K562 (cell line): ENCODE data around the gene FBP2. TPM values are rescaled to one million over a fixed set of nuclear protein-coding genes. Genes with fewer than 3 reads are reported as not detected.

Source experiments
- ATAC-seq: fragments of 200-7000 bp; cut with Tn5 transposase; 3 replicates; pipeline ENCODE4 v1.9.1; 2020; ENCODE audit warnings: moderate library complexity
- BruUV-seq: library from RNA; stranded (reverse); fragments of 400-500 nt; replicated peaks from 2 replicates; lab custom pipeline; 2021; lab: Mats Ljungman, UMichigan
- CTCF ChIA-PET: fragments of 300-600 bp; formaldehyde crosslinking; extraction: SDS; loops from one replicate; lab custom pipeline; 2021; ENCODE audit warnings: low intra/inter-chr PET ratio; lab: Yijun Ruan, JAX
- POLR2A ChIA-PET: fragments of 300-600, 350-650 bp; sonication (Branson Sonifier 250); formaldehyde crosslinking; extraction: SDS; loops from one replicate; lab custom pipeline; 2021; ENCODE audit warnings: antibody characterized with exemption, inconsistent platforms; lab: Yijun Ruan, JAX
- DNase-seq, 4 experiments: peaks; one replicate each; pipeline versions ENCODE4 v3.0.0 to v3.0.0-alpha.2; 2011 to 2018; ENCODE audit warnings: low spot score in 3 of 4, mixed read lengths in 3 of 4; ENCODE audit errors: extremely low read depth in 1 of 4
- FAIRE-seq: peaks from 2 replicates; lab custom pipeline; 2011; peaks lifted over from hg19 to GRCh38; lab: Jason Lieb, UNC
- H2AFZ ChIP-seq: 2 replicates; pipeline ENCODE4 v1.6.0; 2011; ENCODE audit warnings: low read depth, low read length, control low read depth, inconsistent platforms
- H3K27ac ChIP-seq: fragments of 200-600 bp; 3 replicates; pipeline ENCODE4 v1.8.0; 2011; ENCODE audit warnings: low read depth, mild to moderate bottlenecking, control low read depth, inconsistent platforms, low read length, moderate library complexity, mixed read lengths; ENCODE audit errors: extremely low read depth
- H3K27me3 ChIP-seq, 2 experiments: fragments of 300-600 bp in 1 of 2; 2 replicates in 1 of 2; 3 replicates in 1 of 2; pipeline versions ENCODE4 v1.6.0 to v1.8.0; 2011; ENCODE audit warnings: inconsistent platforms in 2 of 2, low read length in 2 of 2, mild to moderate bottlenecking in 1 of 2, mixed read lengths in 1 of 2, moderate library complexity in 1 of 2; ENCODE audit not compliant: control insufficient read depth in 2 of 2, insufficient read depth in 2 of 2
- H3K36me3 ChIP-seq: fragments of 300-600 bp; 3 replicates; pipeline ENCODE4 v1.8.0; 2011; ENCODE audit warnings: mild to moderate bottlenecking, low read length, inconsistent platforms; ENCODE audit not compliant: control insufficient read depth, insufficient read depth
- H3K4me1 ChIP-seq, 2 experiments: fragments of 200-600 bp in 1 of 2; replicated peaks in 1 of 2; 2 replicates in 1 of 2; 3 replicates in 1 of 2; pipeline versions ENCODE4 v1.5.1 to v1.8.0; 2011; ENCODE audit warnings: inconsistent platforms in 2 of 2, low read length in 2 of 2, mild to moderate bottlenecking in 1 of 2, mixed read lengths in 1 of 2, moderate library complexity in 1 of 2; ENCODE audit not compliant: control insufficient read depth in 2 of 2, insufficient read depth in 2 of 2
- H3K4me2 ChIP-seq: 2 replicates; pipeline ENCODE4 v1.6.1; 2011; ENCODE audit warnings: low read length, control low read depth, inconsistent platforms, mixed read lengths; ENCODE audit not compliant: insufficient read depth
- H3K4me3 ChIP-seq: fragments of 200-600 bp; sonication (generic), shearing (Covaris generic); 2 replicates; pipeline ENCODE4 v1.5.1; 2016; ENCODE audit warnings: control low read depth, inconsistent platforms
- H3K79me2 ChIP-seq: fragments of 200-600 bp; 3 replicates; pipeline ENCODE4 v1.8.0; 2011; ENCODE audit warnings: low read length, inconsistent platforms; ENCODE audit not compliant: control insufficient read depth, insufficient read depth
- H3K9ac ChIP-seq, 2 experiments: 2 replicates each; pipeline versions ENCODE4 v1.6.0 to v1.6.1; 2011; ENCODE audit warnings: low read depth in 2 of 2, low read length in 2 of 2, control low read depth in 1 of 2, inconsistent platforms in 1 of 2, mild to moderate bottlenecking in 1 of 2, mixed read lengths in 1 of 2; ENCODE audit not compliant: insufficient read depth in 1 of 2
- H3K9me1 ChIP-seq: one replicate; pipeline ENCODE4 v1.6.0; 2011; ENCODE audit warnings: inconsistent platforms, mild to moderate bottlenecking, low read length, moderate library complexity; ENCODE audit not compliant: control insufficient read depth, insufficient read depth
- H3K9me3 ChIP-seq: replicated peaks from 2 replicates; pipeline ENCODE4 v1.5.1; 2011; ENCODE audit warnings: low read depth, low read length, inconsistent platforms; ENCODE audit not compliant: control insufficient read depth, insufficient read depth
- H4K20me1 ChIP-seq: replicated peaks from 2 replicates; pipeline ENCODE4 v1.6.1; 2011; ENCODE audit warnings: low read length, inconsistent platforms, mixed read lengths; ENCODE audit not compliant: control insufficient read depth, insufficient read depth
- BRD4 ChIP-seq: fragments of 200-600 bp; sonication (generic); IDR thresholded peaks from 2 replicates; pipeline ENCODE4 v1.6.1; 2017; ENCODE audit warnings: inconsistent platforms
- FOXJ3 ChIP-seq: sonication (generic); formaldehyde crosslinking; IDR thresholded peaks from 2 replicates; pipeline ENCODE4 v1.4.0; 2020; ENCODE audit warnings: mild to moderate bottlenecking, missing genetic modification reagents
- HMBOX1 ChIP-seq: sonication (generic); IDR thresholded peaks from 2 replicates; pipeline ENCODE4 v1.6.1; 2016
- HNRNPLL ChIP-seq: fragments of 200-400 bp; formaldehyde crosslinking; IDR thresholded peaks from 2 replicates; pipeline ENCODE4 v1.6.1; 2017; ENCODE audit warnings: low read length, low read depth, mild to moderate bottlenecking; ENCODE audit not compliant: poor library complexity, severe bottlenecking
- KDM2B ChIP-seq: fragments of 250-450 bp; sonication (Bioruptor Pico); IDR thresholded peaks from 2 replicates; pipeline ENCODE4 v1.8.0; 2021; ENCODE audit warnings: mild to moderate bottlenecking, moderate library complexity
- NONO ChIP-seq, 2 experiments: fragments of 200-400 bp in 1 of 2; fragments of 450-650 bp in 1 of 2; formaldehyde crosslinking in 1 of 2; IDR thresholded peaks; 2 replicates each; pipeline ENCODE4 v1.6.1; 2017; ENCODE audit warnings: low read depth in 2 of 2, mild to moderate bottlenecking in 2 of 2, moderate library complexity in 2 of 2, low read length in 1 of 2
- PHTF2 ChIP-seq: fragments of 250-450 bp; sonication (Bioruptor Pico); IDR thresholded peaks from 2 replicates; pipeline ENCODE4 v1.5.0; 2021; ENCODE audit warnings: mild to moderate bottlenecking
- RBM39 ChIP-seq: fragments of 200-400 bp; formaldehyde crosslinking; optimal IDR thresholded peaks from 2 replicates; pipeline ENCODE3; 2018; ENCODE audit warnings: low read depth, low read length
- RCOR1 ChIP-seq, 2 experiments: IDR thresholded peaks; 2 replicates each; pipeline ENCODE4 v1.6.1; 2012; ENCODE audit warnings: low read depth in 2 of 2, low read length in 2 of 2, borderline replicate concordance in 1 of 2, improper control_type of control experiment in 1 of 2
- RFX7 ChIP-seq: fragments of 250-450 bp; sonication (Bioruptor Pico); IDR thresholded peaks from 2 replicates; pipeline ENCODE4 v1.5.1; 2021; ENCODE audit warnings: mild to moderate bottlenecking
- RNF2 ChIP-seq: sonication (generic); IDR thresholded peaks from 2 replicates; pipeline ENCODE4 v1.6.1; 2016
- SOX6 ChIP-seq: fragments of 450-650 bp; IDR thresholded peaks from 2 replicates; pipeline ENCODE4 v1.6.1; 2014; ENCODE audit warnings: mild to moderate bottlenecking
- WHSC1 ChIP-seq: IDR thresholded peaks from one replicate; pipeline ENCODE4 v1.6.1; 2012; ENCODE audit warnings: low read length, control low read depth, inconsistent platforms
- ZBTB5 ChIP-seq: fragments of 450-650 bp; IDR thresholded peaks from 2 replicates; pipeline ENCODE4 v1.6.1; 2017; ENCODE audit warnings: antibody characterized with exemption
- ZNF133 ChIP-seq: fragments of 250-450 bp; sonication (Bioruptor Pico); IDR thresholded peaks from 2 replicates; pipeline ENCODE4 v1.4.0; 2020; ENCODE audit warnings: mild to moderate bottlenecking
- ZNF184 ChIP-seq: sonication (generic); formaldehyde crosslinking; IDR thresholded peaks from 2 replicates; pipeline ENCODE4 v1.5.0; 2020; ENCODE audit warnings: missing genetic modification reagents
- ZNF217 ChIP-seq: sonication (generic); formaldehyde crosslinking; IDR thresholded peaks from 2 replicates; pipeline ENCODE4 v1.8.0; 2022; ENCODE audit warnings: mild to moderate bottlenecking, missing genetic modification reagents
- ZNF707 ChIP-seq: fragments of 250-450 bp; sonication (Bioruptor Pico); conservative IDR thresholded peaks from 2 replicates; pipeline ENCODE4 v1.8.0; 2022; ENCODE audit warnings: inconsistent platforms, mild to moderate bottlenecking, moderate library complexity
- ZNF75A ChIP-seq: fragments of 450-650 bp; formaldehyde crosslinking; IDR thresholded peaks from 2 replicates; pipeline ENCODE4 v1.4.0; 2020; ENCODE audit warnings: mild to moderate bottlenecking
- ZNF780A ChIP-seq: fragments of 250-450 bp; sonication (Bioruptor Pico); IDR thresholded peaks from 2 replicates; pipeline ENCODE4 v1.5.0; 2021; ENCODE audit warnings: mild to moderate bottlenecking
- ZNF785 ChIP-seq: fragments of 250-450 bp; sonication (Bioruptor Pico); IDR thresholded peaks from 2 replicates; pipeline ENCODE4 v1.4.0; 2020; ENCODE audit warnings: mild to moderate bottlenecking
- WGBS: fragments of 100-300 bp; shearing (Covaris generic); methylation state at CpG from one replicate; pipeline ENCODE4 v1.1.6; 2016; ENCODE audit warnings: low coverage, mixed read lengths; ENCODE audit not compliant: insufficient coverage; ENCODE audit errors: missing lambda C conversion rate; 5-methylcytosine and 5-hydroxymethylcytosine counted together
- in situ Hi-C: fragments of 300-500 bp; cut with MboI; formaldehyde crosslinking; loops from 4 replicates; pipeline ENCODE4 v1.15.0; 2018; ENCODE audit warnings: inconsistent platforms, mixed read lengths
- intact Hi-C: fragments of 100-400 bp; cut with micrococcal nuclease; formaldehyde crosslinking; loops from 2 replicates; pipeline ENCODE4 v1.14.2; 2022
- polyA plus RNA-seq, 8 experiments: library from polyadenylated mRNA; depleted of rRNA in 4 of 8; stranded (reverse) in 5 of 8; unstranded in 3 of 8; fragments of >200 nt; fragmentation: Nextera tagmentation in 2 of 8; fragmentation: Illumina TruSeq in 1 of 8; extraction: Ambion mirVana in 2 of 8; extraction: Trizol in 1 of 8; gene quantifications; 2 replicates each; pipeline versions ENCODE4 v1.2.1 to v1.2.3, GENCODE V29; 2011 to 2014; ENCODE audit warnings: inconsistent platforms in 1 of 8, missing spikeins in 1 of 8
- total RNA-seq, 7 experiments: library from RNA; depleted of rRNA in 6 of 7; stranded (reverse); fragments of >200 nt in 6 of 7; fragmentation: Illumina TruSeq in 2 of 7; extraction: Trizol in 2 of 7; gene quantifications; 2 replicates each; pipeline versions ENCODE4 v1.2.1 to v1.2.3, GENCODE V29; 2011 to 2021; ENCODE audit warnings: low replicate concordance in 1 of 7
- TF ChIP-seq, protein P1 (sequence below): sonication (generic); formaldehyde crosslinking; IDR thresholded peaks from 2 replicates; pipeline ENCODE4 v1.8.0; 2022; ENCODE audit warnings: mild to moderate bottlenecking, low read depth, missing genetic modification reagents

FBP2 gene
- total and polyA plus RNA-seq, 9 of the 15 experiments (the other 6 are each of a cell fraction or from before 2014, with no cell fraction given) = 0.06 TPM; not detected in 7

GRCh38 chr9:94600258-94600657 is 6.6 kb upstream of the FBP2 start (continued):
- TF ChIP-seq FOXJ3 (CRISPR knock-in tag) (no peak), NONO (IDR thresholded peaks at IDR 0.05; ENCODE audit: low read depth in 2 of 2, low read length in 1 of 2) (no peak), ZNF780A (no peak), SOX6 (no peak), PHTF2 (CRISPR knock-in tag) (no peak)

DNA sequence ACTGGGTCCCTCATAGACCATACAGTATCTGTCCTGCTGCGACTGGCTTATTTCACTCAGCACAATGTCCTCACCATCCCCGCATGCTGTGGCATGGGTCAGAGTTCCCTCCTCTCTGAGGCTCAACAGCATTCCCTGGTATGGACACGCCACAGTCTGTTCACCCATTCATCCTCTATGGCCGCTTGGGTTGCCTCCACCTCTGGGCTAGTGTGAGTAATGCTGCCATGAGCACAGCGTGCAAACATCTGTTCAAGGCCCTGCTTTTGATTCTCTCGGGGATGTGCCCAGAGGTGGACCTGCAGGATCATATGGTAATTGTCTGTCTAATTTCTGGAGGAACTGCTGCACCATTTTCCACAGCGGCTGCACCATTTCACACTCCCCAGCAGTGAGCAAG is 5.5 kb upstream of the FBP2 start:
- Histone ChIP-seq H3K4me2 (no peak overlapping the region), H3K79me2 (no peaks in the 10 kb centered on the region), H3K36me3 (no peaks in the 10 kb centered on the region), H3K9me3 (no peaks in the 10 kb centered on the region), H3K9ac (no peak overlapping the region), H3K4me3 (no peak overlapping the region), H2AFZ (no peak overlapping the region), H3K27ac (no peak overlapping the region), H3K27me3 (peaks cover 28 to 56% of the 10 kb centered on the region in 2 experiments; a peak in 4 of 5 replicates), H3K9me1 (no peaks in the 10 kb centered on the region), H4K20me1 (no peaks in the 10 kb centered on the region; the same call in 1 of the 2 replicates), H3K4me1 (no peaks in the 10 kb centered on the region)
- ATAC-seq (no peak), DNase-seq (no peak), FAIRE-seq (no peak)
- BruUV-seq = no TSS peak
- intact Hi-C loops (no loop called here), in situ Hi-C loops (no loop called here)
- 6% methylated on average over 7 of the region's 7 CpGs for WGBS
- ChIA-PET POLR2A (no interaction called here), CTCF (no interaction called here)
- TF ChIP-seq BRD4 = no peak
- no peak for TF ChIP-seq RNF2
- TF ChIP-seq PHTF2 (CRISPR knock-in tag) = no peak
- TF ChIP-seq ZNF184 = no peak
- no peak for TF ChIP-seq ZNF707 (CRISPR knock-in tag)
- no peak for TF ChIP-seq RCOR1 (IDR thresholded peaks at IDR 0.05; ENCODE audit: borderline replicate concordance in 1 of 2, low read depth in 2 of 2, low read length in 2 of 2)
- no peak for TF ChIP-seq HNRNPLL
- TF ChIP-seq KDM2B = no peak
- TF ChIP-seq ZNF785 (CRISPR knock-in tag) = no peak
- TF ChIP-seq ZNF133 (CRISPR knock-in tag) = no peak
- no peak for TF ChIP-seq WHSC1
- TF ChIP-seq, protein P1, sequence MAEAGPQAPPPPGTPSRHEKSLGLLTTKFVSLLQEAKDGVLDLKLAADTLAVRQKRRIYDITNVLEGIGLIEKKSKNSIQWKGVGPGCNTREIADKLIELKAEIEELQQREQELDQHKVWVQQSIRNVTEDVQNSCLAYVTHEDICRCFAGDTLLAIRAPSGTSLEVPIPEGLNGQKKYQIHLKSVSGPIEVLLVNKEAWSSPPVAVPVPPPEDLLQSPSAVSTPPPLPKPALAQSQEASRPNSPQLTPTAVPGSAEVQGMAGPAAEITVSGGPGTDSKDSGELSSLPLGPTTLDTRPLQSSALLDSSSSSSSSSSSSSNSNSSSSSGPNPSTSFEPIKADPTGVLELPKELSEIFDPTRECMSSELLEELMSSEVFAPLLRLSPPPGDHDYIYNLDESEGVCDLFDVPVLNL = no peak
- TF ChIP-seq ZNF217 (CRISPR knock-in tag) = no peak
- TF ChIP-seq ZNF75A (CRISPR knock-in tag) = no peak
- no peak for TF ChIP-seq ZBTB5
- TF ChIP-seq HMBOX1 = no peak
- TF ChIP-seq RBM39 = no peak
- no peak for TF ChIP-seq RFX7 (CRISPR knock-in tag)
